SK-N-SH treated with all-trans-retinoic acid at 6 μM for 48 hours (cell line): ENCODE results near the gene GNG13.

Experiments used
- PATZ1 ChIP-seq: fragments of 250-450 bp; sonication (Bioruptor Pico); IDR thresholded peaks from 2 replicates; pipeline ENCODE4 v1.8.0; 2020; ENCODE audit warnings: mild to moderate bottlenecking, moderate library complexity, borderline replicate concordance
- PPARA ChIP-seq: fragments of 250-450 bp; sonication (Bioruptor Pico); IDR thresholded peaks from 2 replicates; pipeline ENCODE4 v1.5.0; 2020; ENCODE audit warnings: mild to moderate bottlenecking, borderline replicate concordance
- RARB ChIP-seq: fragments of 250-450 bp; sonication (Bioruptor Pico); IDR thresholded peaks from 2 replicates; pipeline ENCODE4 v1.8.0; 2021; ENCODE audit warnings: mild to moderate bottlenecking, moderate library complexity
- TCF4 ChIP-seq: fragments of 250-450 bp; sonication (Bioruptor Pico); IDR thresholded peaks from 2 replicates; pipeline ENCODE4 v1.8.0; 2021; ENCODE audit warnings: mild to moderate bottlenecking, moderate library complexity, borderline replicate concordance
- TF ChIP-seq, protein P1 (sequence below): fragments of 250-450 bp; sonication (Bioruptor Pico); IDR thresholded peaks from 2 replicates; pipeline ENCODE4 v1.5.0; 2020; ENCODE audit warnings: mild to moderate bottlenecking, moderate library complexity
- TF ChIP-seq, protein P2 (sequence below): fragments of 250-450 bp; sonication (Bioruptor Pico); IDR thresholded peaks from 2 replicates; pipeline ENCODE4 v1.5.1; 2021; ENCODE audit warnings: mild to moderate bottlenecking, moderate library complexity

DNA sequence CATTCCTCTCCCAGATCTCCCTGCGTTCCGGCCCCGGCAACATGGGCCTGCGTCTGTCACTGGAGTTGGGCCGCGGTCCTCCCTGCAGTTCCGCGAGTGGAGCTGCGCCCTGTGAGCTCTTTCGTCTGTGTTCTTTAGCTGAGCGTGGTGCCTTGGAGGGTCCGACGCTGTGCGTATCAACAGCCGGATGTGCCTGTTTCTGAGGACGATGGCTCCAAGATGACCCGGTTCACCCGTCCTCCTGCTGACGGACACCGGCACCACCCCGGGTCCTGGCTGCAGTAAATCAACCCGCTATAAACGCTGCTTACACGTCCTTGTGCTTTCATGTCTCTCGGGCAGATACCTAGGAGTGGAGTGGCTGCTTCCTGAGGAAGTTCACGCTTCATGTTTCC is 44.8 kb upstream of the GNG13 start:
- TF ChIP-seq RARB (CRISPR knock-in tag) (no peak), PATZ1 (no peak), TCF4 (no peak), PPARA (CRISPR knock-in tag) (no peak)
- TF ChIP-seq, protein P1, sequence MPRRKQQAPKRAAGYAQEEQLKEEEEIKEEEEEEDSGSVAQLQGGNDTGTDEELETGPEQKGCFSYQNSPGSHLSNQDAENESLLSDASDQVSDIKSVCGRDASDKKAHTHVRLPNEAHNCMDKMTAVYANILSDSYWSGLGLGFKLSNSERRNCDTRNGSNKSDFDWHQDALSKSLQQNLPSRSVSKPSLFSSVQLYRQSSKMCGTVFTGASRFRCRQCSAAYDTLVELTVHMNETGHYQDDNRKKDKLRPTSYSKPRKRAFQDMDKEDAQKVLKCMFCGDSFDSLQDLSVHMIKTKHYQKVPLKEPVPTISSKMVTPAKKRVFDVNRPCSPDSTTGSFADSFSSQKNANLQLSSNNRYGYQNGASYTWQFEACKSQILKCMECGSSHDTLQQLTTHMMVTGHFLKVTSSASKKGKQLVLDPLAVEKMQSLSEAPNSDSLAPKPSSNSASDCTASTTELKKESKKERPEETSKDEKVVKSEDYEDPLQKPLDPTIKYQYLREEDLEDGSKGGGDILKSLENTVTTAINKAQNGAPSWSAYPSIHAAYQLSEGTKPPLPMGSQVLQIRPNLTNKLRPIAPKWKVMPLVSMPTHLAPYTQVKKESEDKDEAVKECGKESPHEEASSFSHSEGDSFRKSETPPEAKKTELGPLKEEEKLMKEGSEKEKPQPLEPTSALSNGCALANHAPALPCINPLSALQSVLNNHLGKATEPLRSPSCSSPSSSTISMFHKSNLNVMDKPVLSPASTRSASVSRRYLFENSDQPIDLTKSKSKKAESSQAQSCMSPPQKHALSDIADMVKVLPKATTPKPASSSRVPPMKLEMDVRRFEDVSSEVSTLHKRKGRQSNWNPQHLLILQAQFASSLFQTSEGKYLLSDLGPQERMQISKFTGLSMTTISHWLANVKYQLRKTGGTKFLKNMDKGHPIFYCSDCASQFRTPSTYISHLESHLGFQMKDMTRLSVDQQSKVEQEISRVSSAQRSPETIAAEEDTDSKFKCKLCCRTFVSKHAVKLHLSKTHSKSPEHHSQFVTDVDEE (CRISPR knock-in tag): no peak
- TF ChIP-seq, protein P2, sequence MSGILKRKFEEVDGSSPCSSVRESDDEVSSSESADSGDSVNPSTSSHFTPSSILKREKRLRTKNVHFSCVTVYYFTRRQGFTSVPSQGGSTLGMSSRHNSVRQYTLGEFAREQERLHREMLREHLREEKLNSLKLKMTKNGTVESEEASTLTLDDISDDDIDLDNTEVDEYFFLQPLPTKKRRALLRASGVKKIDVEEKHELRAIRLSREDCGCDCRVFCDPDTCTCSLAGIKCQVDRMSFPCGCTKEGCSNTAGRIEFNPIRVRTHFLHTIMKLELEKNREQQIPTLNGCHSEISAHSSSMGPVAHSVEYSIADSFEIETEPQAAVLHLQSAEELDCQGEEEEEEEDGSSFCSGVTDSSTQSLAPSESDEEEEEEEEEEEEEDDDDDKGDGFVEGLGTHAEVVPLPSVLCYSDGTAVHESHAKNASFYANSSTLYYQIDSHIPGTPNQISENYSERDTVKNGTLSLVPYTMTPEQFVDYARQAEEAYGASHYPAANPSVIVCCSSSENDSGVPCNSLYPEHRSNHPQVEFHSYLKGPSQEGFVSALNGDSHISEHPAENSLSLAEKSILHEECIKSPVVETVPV (CRISPR knock-in tag): no peak
